HUES48 (cell line): Measurements from ENCODE around the gene OSGEPL1.
"Not testable (repeated sequence)": the region's sequence is repeated elsewhere in the genome, so short reads cannot be mapped to it uniquely, and the experiment has no call there.

Experiments
- H3K27ac ChIP-seq: one replicate; pipeline ENCODE4 v1.7.0; 2013; ENCODE audit warnings: low read depth, low read length, inconsistent platforms
- H3K27me3 ChIP-seq: 2 replicates; pipeline ENCODE4 v1.6.1; 2013; ENCODE audit warnings: mild to moderate bottlenecking, low read length; ENCODE audit not compliant: control insufficient read depth, insufficient read depth
- H3K36me3 ChIP-seq: 2 replicates; pipeline ENCODE4 v1.6.1; 2013; ENCODE audit warnings: low read length; ENCODE audit not compliant: control insufficient read depth, insufficient read depth
- H3K4me1 ChIP-seq: 2 replicates; pipeline ENCODE4 v1.6.1; 2013; ENCODE audit warnings: mild to moderate bottlenecking, low read length; ENCODE audit not compliant: control insufficient read depth, insufficient read depth
- H3K4me3 ChIP-seq: 2 replicates; pipeline ENCODE4 v1.5.1; 2013; ENCODE audit warnings: mild to moderate bottlenecking, low read depth, low read length
- H3K9ac ChIP-seq: 2 replicates; pipeline ENCODE4 v1.6.1; 2013; ENCODE audit warnings: mild to moderate bottlenecking, low read depth, low read length, moderate library complexity
- H3K9me3 ChIP-seq: 2 replicates; pipeline ENCODE4 v1.6.1; 2013; ENCODE audit warnings: low read length; ENCODE audit not compliant: control insufficient read depth, insufficient read depth

Gene OSGEPL1

DNA sequence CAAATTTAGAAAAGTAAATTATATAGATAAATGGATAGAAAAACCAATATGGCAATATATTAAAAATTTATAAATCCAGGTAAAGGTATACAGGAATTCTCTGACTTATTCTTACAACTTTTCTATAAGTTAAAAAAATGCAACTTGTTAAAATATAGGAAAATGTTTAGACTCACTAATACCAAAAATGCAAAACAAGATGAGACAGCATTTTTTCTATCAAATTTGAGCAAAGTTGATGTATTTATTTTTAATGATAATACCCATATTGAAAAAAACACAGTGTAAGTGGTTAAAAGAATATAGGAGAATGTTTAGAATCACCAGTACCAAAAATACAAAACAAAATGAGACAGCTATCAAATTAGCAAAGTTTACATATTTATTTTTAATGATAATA lies 35.7 kb downstream of the OSGEPL1 start:
- Histone ChIP-seq H3K9ac (no peak overlapping the region), H3K27me3 (no peaks in the 10 kb centered on the region), H3K27ac (no peak overlapping the region), H3K9me3 (no peaks in the 10 kb centered on the region), H3K4me3 (no peak overlapping the region), H3K4me1 (no peaks in the 10 kb centered on the region), H3K36me3 (no peaks in the 10 kb centered on the region)

DNA sequence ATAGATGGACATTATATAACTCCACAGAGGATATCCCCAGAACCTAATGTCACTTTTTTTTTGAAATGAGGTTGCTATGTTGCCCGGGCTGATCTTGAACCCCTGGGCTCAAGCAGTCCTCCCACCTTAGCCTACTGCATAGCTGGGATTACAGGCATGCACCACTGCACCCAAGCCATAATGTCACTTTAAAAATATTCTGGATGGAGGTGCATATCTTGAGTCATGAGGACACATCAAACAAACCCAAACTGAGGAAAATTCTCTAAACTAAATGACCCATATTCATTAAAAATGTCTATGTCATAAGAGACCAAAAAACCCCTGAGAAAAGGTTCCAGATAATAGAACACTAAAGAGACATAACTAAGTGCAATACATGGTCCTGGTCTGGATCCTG lies 36.3 kb downstream of the OSGEPL1 start:
- no peak overlapping the region for H3K27ac ChIP-seq
- no peaks in the 10 kb centered on the region for H3K27me3 ChIP-seq
- H3K36me3 ChIP-seq: no peaks in the 10 kb centered on the region
- H3K9me3 ChIP-seq: no peaks in the 10 kb centered on the region
- no peaks in the 10 kb centered on the region for H3K4me1 ChIP-seq
- no peak overlapping the region for H3K9ac ChIP-seq
- no peak overlapping the region for H3K4me3 ChIP-seq

DNA sequence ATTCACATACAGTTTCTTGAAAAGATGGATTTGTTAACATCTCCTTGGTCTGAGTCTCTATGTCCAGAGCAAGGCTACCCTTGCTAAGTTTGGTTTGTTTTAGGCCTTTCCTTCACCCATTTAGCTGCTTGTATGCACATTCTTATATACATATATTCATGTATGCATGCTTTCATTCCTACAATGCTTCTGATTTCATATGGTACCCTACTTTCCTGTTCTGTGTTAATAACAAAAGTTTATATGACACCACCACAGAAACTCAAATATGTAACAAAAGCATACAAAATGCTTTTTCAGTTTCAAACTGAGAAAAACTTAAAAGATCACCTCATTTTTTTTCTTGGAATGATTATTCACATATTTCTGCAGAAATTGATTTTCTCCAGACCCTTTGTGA lies 39.4 kb downstream of the OSGEPL1 start:
- Histone ChIP-seq H3K4me1 (no peaks in the 10 kb centered on the region), H3K4me3 (no peak overlapping the region), H3K9me3 (no peaks in the 10 kb centered on the region), H3K9ac (no peak overlapping the region), H3K36me3 (no peaks in the 10 kb centered on the region), H3K27ac (no peak overlapping the region), H3K27me3 (no peaks in the 10 kb centered on the region)

DNA sequence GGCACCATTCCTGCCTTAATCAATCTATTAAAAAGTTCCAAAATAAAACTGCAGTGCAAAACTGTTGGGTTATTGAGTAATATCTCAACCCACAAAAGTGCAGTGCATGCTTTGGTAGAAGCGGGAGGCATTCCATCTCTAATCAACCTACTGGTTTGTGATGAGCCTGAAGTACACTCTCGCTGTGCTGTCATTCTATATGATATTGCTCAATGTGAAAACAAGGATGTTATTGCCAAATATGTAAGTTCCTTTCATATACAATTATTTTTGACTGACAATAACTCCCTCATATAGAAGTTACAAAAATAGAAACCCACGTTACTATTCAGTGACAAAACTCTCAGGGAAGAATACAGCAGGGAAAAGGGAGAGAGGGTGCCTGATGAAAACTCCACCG lies 43.0 kb downstream of the OSGEPL1 start:
- Histone ChIP-seq H3K4me3 (no peak overlapping the region), H3K9me3 (no peaks in the 10 kb centered on the region), H3K27ac (no peak overlapping the region), H3K4me1 (no peaks in the 10 kb centered on the region), H3K27me3 (no peaks in the 10 kb centered on the region), H3K36me3 (no peaks in the 10 kb centered on the region), H3K9ac (no peak overlapping the region)

DNA sequence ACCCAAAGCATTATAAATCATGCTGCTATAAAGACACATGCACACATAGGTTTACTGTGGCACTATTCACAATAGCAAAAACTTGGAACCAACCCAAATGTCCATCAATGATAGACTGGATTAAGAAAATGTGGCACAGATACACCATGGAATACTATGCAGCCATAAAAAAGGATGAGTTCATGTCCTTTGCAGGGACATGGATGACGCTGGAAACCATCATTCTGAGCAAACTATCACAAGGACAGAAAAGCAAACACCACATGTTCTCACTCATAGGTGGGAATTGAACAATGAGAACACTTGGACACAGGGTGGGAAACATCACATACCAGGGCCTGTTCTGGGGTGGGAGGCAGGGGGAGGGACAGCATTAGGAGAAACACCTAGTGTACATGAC lies 45.0 kb downstream of the OSGEPL1 start:
- H3K4me3 ChIP-seq, H3K36me3 ChIP-seq, H3K27me3 ChIP-seq, H3K9ac ChIP-seq, H3K9me3 ChIP-seq, H3K4me1 ChIP-seq, H3K27ac ChIP-seq: not testable (repeated sequence)

DNA sequence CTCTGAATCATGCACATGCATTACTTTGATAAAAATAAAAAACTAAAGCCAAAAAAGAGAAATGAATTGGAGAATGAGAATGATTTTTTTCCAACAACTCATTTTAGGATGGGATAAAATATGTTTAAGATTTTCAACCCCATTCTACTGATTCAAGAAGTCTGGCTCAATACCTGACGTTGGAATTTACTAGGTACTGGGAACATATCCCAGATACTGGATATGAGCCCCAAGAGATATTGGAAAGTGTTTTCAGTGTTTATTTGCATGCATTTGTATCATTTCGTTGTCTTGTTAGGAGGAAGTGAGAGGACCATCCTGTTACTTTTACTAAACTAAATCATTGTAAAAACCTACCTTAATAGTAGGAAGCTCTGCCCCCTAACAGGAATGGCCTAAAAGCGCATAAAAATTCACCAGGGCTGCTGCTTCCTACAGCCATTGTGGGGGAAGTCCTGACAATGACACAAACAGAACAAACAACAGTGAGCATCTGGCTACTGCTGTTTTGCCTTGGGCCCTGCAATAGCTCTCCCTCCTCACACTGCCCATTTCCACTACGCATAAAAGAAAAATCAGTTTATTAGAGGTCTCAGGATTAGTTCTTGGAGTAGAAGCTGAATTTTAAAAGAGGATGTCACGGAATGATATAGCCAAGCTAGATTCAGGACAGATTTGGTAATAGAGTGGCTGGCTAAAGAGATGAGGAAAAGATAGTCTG lies 52.9 kb downstream of the OSGEPL1 start:
- Histone ChIP-seq H3K4me1 (peaks cover 3% of the 10 kb centered on the region; the same call in 1 of the 2 replicates), H3K9me3 (peaks cover 6% of the 10 kb centered on the region), H3K9ac (no peak overlapping the region)

DNA sequence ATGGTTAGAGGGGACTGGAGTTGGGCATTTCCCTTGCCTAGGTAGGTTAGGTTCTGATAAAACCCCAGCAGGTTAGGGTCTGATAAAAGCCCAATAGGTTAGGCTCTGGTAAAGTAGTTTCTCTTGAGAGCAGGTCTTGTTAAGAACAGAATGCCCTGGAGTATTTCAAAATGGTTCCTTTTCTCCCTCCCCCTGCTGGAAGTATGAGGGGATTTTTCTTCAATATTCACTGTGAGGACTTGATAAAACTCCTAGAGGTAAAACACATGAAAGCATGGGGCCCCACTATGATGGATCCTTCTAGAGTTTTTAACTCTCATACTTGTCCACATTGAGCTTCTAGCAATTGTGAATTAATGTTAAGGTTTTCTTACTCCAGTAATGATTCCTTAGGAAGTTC lies 60.5 kb downstream of the OSGEPL1 start:
- no peak overlapping the region for H3K9ac ChIP-seq
- no peaks in the 10 kb centered on the region for H3K4me1 ChIP-seq
- no peaks in the 10 kb centered on the region for H3K36me3 ChIP-seq
- H3K4me3 ChIP-seq: no peak overlapping the region
- H3K9me3 ChIP-seq: no peaks in the 10 kb centered on the region
- H3K27ac ChIP-seq: no peak overlapping the region
- H3K27me3 ChIP-seq: no peaks in the 10 kb centered on the region

More for the DNA sequence above, 52.9 kb downstream of the OSGEPL1 start:
- Histone ChIP-seq H3K27me3 (no peaks in the 10 kb centered on the region), H3K27ac (no peak overlapping the region), H3K4me3 (no peak overlapping the region), H3K36me3 (no peaks in the 10 kb centered on the region)

DNA sequence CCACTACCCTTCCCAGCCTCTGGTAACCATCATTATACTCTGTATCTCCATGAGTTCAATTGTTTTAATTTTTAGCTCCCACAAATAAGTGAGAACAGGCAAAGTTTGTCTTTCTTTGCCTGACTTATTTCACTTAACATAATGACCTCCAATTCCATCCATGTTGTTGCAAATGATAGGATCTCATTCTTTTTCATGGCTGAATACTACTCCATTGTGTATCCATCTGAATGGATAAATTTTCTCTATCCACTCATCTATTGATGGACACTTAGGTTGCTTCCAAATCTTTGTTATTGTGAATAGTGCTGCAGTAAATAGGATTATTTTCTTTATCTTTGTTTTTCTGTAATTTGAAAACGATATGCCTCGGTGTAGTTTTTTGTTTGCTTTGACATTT lies 61.9 kb downstream of the OSGEPL1 start:
- Histone ChIP-seq H3K9ac (no peak overlapping the region), H3K27me3 (no peaks in the 10 kb centered on the region), H3K36me3 (no peaks in the 10 kb centered on the region), H3K9me3 (no peaks in the 10 kb centered on the region), H3K4me3 (no peak overlapping the region), H3K27ac (no peak overlapping the region), H3K4me1 (no peaks in the 10 kb centered on the region)

DNA sequence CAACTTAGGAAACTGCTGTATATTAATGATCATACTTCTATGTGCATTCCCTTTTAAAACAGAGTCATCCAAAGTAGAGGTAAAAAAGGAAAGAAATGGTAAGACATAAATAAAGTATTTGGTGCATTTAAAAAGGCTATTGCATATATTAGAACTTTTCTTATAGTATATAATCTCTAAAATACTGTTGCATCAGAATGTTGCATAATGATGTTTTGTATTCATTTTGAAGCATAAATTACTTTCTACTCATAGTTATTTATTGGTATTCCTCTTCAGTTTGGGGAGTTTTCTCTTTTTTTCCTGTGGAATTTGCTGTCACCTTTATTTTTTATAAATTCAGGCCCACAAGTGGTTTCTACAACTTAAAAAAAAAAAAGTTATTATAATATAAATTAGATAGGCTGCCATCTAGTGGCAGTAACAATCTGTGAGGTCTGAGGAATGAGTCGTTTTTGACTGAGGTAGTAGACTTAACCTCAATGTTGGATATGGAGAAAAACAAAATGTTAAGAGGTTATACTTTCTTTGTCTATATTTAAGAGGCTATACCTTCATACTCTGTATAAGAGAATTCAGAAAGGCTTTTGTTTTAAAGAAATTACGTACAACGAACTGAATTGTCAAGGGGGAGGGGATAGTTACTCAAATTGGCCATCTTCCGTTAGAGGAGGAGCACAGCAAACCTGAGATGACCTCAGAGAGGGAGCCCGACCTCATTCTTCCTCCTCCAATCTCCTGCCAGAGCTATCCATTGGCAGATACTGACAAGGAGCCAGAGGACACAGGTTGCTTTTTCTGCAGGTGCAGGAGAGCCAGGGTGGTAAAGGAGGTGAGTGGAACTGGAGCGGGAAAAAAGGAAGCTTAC lies 64.3 kb downstream of the OSGEPL1 start:
- Histone ChIP-seq H3K4me1 (no peaks in the 10 kb centered on the region), H3K36me3 (no peaks in the 10 kb centered on the region), H3K27ac (no peak overlapping the region), H3K9ac (no peak overlapping the region), H3K4me3 (peak overlapping the region; percentile 49), H3K27me3 (no peaks in the 10 kb centered on the region), H3K9me3 (no peaks in the 10 kb centered on the region)
